ENCODE measurements around the gene ZSCAN26.

ZSCAN26 gene

GRCh38 chr6:28257042-28257441, 9.9 kb upstream of the ZSCAN26 start:
- peaks cover 4% of the 10 kb centered on the region for H3K79me2 ChIP-seq (ENCODE audit: control insufficient read depth, low read length)
- TF ChIP-seq EZH2phosphoT487 (IDR thresholded peaks at IDR 0.05; ENCODE audit: borderline replicate concordance, low read length), result no peak
- no peak for TF ChIP-seq CTCF (IDR thresholded peaks at IDR 0.05; ENCODE audit: low read depth, low read length, poor library complexity, severe bottlenecking)
- no peak overlapping the region for H3K4me3 ChIP-seq (ENCODE audit: low read length)
- no peaks in the 10 kb centered on the region for H3K27me3 ChIP-seq (ENCODE audit: control insufficient read depth, low read length)
- H3K9me2 ChIP-seq (replicated peaks; ENCODE audit: control insufficient read depth, low read length), result no peaks in the 10 kb centered on the region
- H3F3A ChIP-seq (ENCODE audit: control insufficient read depth, insufficient read depth), result no peaks in the 10 kb centered on the region
- H3K36me3 ChIP-seq (ENCODE audit: control insufficient read depth, low read length), result no peaks in the 10 kb centered on the region; the same call in 1 of the 2 replicates
- H3K9me3 ChIP-seq (ENCODE audit: control insufficient read depth, insufficient read depth, low read length), result no peaks in the 10 kb centered on the region
- H4K20me1 ChIP-seq (ENCODE audit: control insufficient read depth, insufficient read depth, low read depth, low read length), result no peaks in the 10 kb centered on the region
- no peak overlapping the region for H3K4me2 ChIP-seq (ENCODE audit: low read length)
- no peak overlapping the region for H3K27ac ChIP-seq (ENCODE audit: low read depth, low read length)
- H3K4me1 ChIP-seq (ENCODE audit: control insufficient read depth, low read length), result peaks cover 10% of the 10 kb centered on the region

- Histone ChIP-seq H3K4me1 (ENCODE audit: control insufficient read depth, low read length) (no peaks in the 10 kb centered on the region), H3K27me3 (ENCODE audit: control insufficient read depth, low read length) (no peaks in the 10 kb centered on the region), H3K4me2 (ENCODE audit: low read length) (no peak within 1 kb of the TSS), H4K20me1 (ENCODE audit: control insufficient read depth, insufficient read depth, low read depth, low read length) (no peaks in the 10 kb centered on the region), H3K79me2 (ENCODE audit: control insufficient read depth, low read length) (no peaks in the 10 kb centered on the region), H3K9me2 (replicated peaks; ENCODE audit: control insufficient read depth, low read length) (no peaks in the 10 kb centered on the region), H3K36me3 (ENCODE audit: control insufficient read depth, low read length) (no peaks in the 10 kb centered on the region), H3F3A (ENCODE audit: control insufficient read depth, insufficient read depth) (no peaks in the 10 kb centered on the region), H3K27ac (ENCODE audit: low read depth, low read length) (no peak within 1 kb of the TSS), H3K9me3 (ENCODE audit: control insufficient read depth, insufficient read depth, low read length) (no peaks in the 10 kb centered on the region), H3K4me3 (ENCODE audit: low read length) (no peak within 1 kb of the TSS)
- TF ChIP-seq EZH2phosphoT487 (IDR thresholded peaks at IDR 0.05; ENCODE audit: borderline replicate concordance, low read length) (no peak), CTCF (IDR thresholded peaks at IDR 0.05; ENCODE audit: low read depth, low read length, poor library complexity, severe bottlenecking) (no peak)
Measured at GRCh38 chr6:28258877-28259777, 7.8 kb upstream of the ZSCAN26 start, which contains the start of gene NKAPL. NKAPL (plus strand) TSS chr6:28259297; CDS start chr6:28259372, 75 bp downstream.

GRCh38 chr6:28263922-28264321, 3.0 kb upstream of the ZSCAN26 start:
- H3K27ac ChIP-seq (ENCODE audit: low read depth, low read length), result no peak overlapping the region
- TF ChIP-seq CTCF (IDR thresholded peaks at IDR 0.05; ENCODE audit: low read depth, low read length, poor library complexity, severe bottlenecking), result no peak
- no peak for TF ChIP-seq EZH2phosphoT487 (IDR thresholded peaks at IDR 0.05; ENCODE audit: borderline replicate concordance, low read length)
- peaks cover 22% of the 10 kb centered on the region for H3K4me1 ChIP-seq (ENCODE audit: control insufficient read depth, low read length)
- H3K9me3 ChIP-seq (ENCODE audit: control insufficient read depth, insufficient read depth, low read length), result no peaks in the 10 kb centered on the region
- H3K36me3 ChIP-seq (ENCODE audit: control insufficient read depth, low read length), result no peaks in the 10 kb centered on the region
- H4K20me1 ChIP-seq (ENCODE audit: control insufficient read depth, insufficient read depth, low read depth, low read length), result no peaks in the 10 kb centered on the region
- no peak overlapping the region for H3K4me3 ChIP-seq (ENCODE audit: low read length)
- no peaks in the 10 kb centered on the region for H3F3A ChIP-seq (ENCODE audit: control insufficient read depth, insufficient read depth)
- H3K79me2 ChIP-seq (ENCODE audit: control insufficient read depth, low read length), result peaks cover 6% of the 10 kb centered on the region
- H3K9me2 ChIP-seq (replicated peaks; ENCODE audit: control insufficient read depth, low read length), result no peaks in the 10 kb centered on the region
- H3K27me3 ChIP-seq (ENCODE audit: control insufficient read depth, low read length), result no peaks in the 10 kb centered on the region
- no peak overlapping the region for H3K4me2 ChIP-seq (ENCODE audit: low read length)

All from DOHH2 (cell line).